HAP-1 (cell line): ENCODE data around the gene SCD5.

Experiments used
- DNase-seq, 2 experiments: peaks; one replicate each; pipeline ENCODE4 v3.0.0-alpha.2; 2016 to 2020; ENCODE audit warnings: low spot score in 2 of 2
- H3K27me3 ChIP-seq: fragments of 250-450 bp; sonication (Bioruptor Pico); 2 replicates; pipeline ENCODE4 v1.5.1; 2020; ENCODE audit warnings: low read depth, mild to moderate bottlenecking, moderate library complexity
- H3K36me3 ChIP-seq: fragments of 250-450 bp; sonication (Bioruptor Pico); replicated peaks from 2 replicates; pipeline ENCODE4 v1.5.1; 2020; ENCODE audit warnings: mild to moderate bottlenecking
- H3K4me1 ChIP-seq: fragments of 250-450 bp; sonication (Bioruptor Pico); 2 replicates; pipeline ENCODE4 v1.5.1; 2020; ENCODE audit warnings: mild to moderate bottlenecking
- H3K4me3 ChIP-seq: fragments of 250-450 bp; sonication (Bioruptor Pico); 2 replicates; pipeline ENCODE4 v1.5.1; 2020; ENCODE audit warnings: mild to moderate bottlenecking, moderate library complexity
- H3K9me3 ChIP-seq: fragments of 250-450 bp; sonication (Bioruptor Pico); 2 replicates; pipeline ENCODE4 v1.5.1; 2020; ENCODE audit warnings: mild to moderate bottlenecking, moderate library complexity
- in situ Hi-C: fragments of 300-500 bp; cut with MboI; formaldehyde crosslinking; loops from 3 replicates; pipeline ENCODE4 v1.14.3; 2020; ENCODE audit warnings: low sequenced_read_pairs, inconsistent platforms, mixed read lengths

Gene SCD5

GRCh38 chr4:82579932-82580331, 218.7 kb downstream of the SCD5 start:
- Histone ChIP-seq H3K4me3 (no peak overlapping the region), H3K36me3 (no peaks in the 10 kb centered on the region), H3K9me3 (no peaks in the 10 kb centered on the region), H3K4me1 (peaks cover 8% of the 10 kb centered on the region; the same call in 1 of the 2 replicates), H3K27me3 (no peaks in the 10 kb centered on the region)
- DNase-seq = no peak
- in situ Hi-C loops = no loop called here
